Mucosa of rectum (tissue), 2 donors: Measurements from ENCODE around the gene EIF4G3.
"Not testable (repeated sequence)": the region's sequence is repeated elsewhere in the genome, so short reads cannot be mapped to it uniquely, and the experiment has no call there.

ENCODE experiments used
- H3K27ac ChIP-seq, 2 donors: one replicate each; pipeline ENCODE4 v1.7.0; 2013; ENCODE audit warnings: inconsistent platforms in 2 of 2, low read depth in 2 of 2, low read length in 2 of 2
- H3K27me3 ChIP-seq, 2 donors: one replicate each; pipeline ENCODE4 v1.7.0; 2013; ENCODE audit warnings: low read length in 2 of 2; ENCODE audit not compliant: control insufficient read depth in 2 of 2, insufficient read depth in 2 of 2
- H3K36me3 ChIP-seq, 2 donors: one replicate each; pipeline ENCODE4 v1.7.0; 2013; ENCODE audit warnings: low read length in 2 of 2; ENCODE audit not compliant: control insufficient read depth in 2 of 2, insufficient read depth in 2 of 2
- H3K4me1 ChIP-seq, 2 donors: one replicate each; pipeline ENCODE4 v1.7.0; 2013; ENCODE audit warnings: low read length in 2 of 2, mild to moderate bottlenecking in 1 of 2; ENCODE audit not compliant: control insufficient read depth in 2 of 2, insufficient read depth in 2 of 2
- H3K4me3 ChIP-seq, 2 donors: one replicate each; pipeline ENCODE4 v1.7.0; 2013; ENCODE audit warnings: low read length in 2 of 2
- H3K9ac ChIP-seq, 2 donors: one replicate each; pipeline ENCODE4 v1.7.0; 2013; ENCODE audit warnings: low read length in 2 of 2, low read depth in 1 of 2, mild to moderate bottlenecking in 1 of 2
- H3K9me3 ChIP-seq, 2 donors: one replicate each; pipeline ENCODE4 v1.7.0; 2013; ENCODE audit warnings: low read length in 2 of 2; ENCODE audit not compliant: control insufficient read depth in 2 of 2
- donor health status: healthy.
- donor health status: Normal muscosa, but diverticular disease.

EIF4G3 gene

DNA sequence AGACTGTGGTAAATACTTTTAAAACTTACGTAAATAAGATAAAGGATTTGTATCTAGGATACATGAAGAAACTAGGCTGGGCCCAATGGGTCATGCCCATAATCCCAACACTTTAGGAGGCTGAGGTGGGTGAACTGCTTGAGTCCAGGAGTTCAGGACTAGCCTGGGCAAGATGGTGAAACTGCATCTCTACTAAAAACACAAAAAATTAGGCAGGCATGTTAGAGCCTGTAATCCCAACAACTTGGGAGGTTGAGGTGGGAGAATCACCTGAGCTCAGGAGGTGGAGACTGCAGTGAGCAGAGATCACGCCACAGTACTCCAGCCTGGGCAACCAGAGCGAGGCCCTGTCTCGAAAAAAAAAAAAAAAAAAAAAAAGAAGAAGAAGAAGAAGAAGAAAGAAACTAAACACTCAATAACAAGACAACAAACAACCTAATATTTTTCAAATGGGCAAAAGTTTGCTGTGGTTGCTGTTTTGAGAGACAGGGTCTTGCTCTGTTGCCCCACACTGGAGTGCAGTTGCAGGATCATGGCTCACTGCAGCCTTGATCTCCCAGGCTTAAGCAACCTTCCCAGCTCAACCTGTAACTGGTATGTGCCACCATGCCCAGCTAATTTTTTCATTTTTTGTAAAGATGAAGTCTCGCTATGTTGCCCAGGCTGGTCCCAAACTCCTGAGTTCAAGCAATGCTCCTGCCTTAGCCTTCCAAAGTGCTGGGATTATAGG lies 78.3 kb downstream of the EIF4G3 start:
- Histone ChIP-seq H3K27me3 (no peaks in the 10 kb centered on the region), H3K4me3 (no peak overlapping the region), H3K9me3 (no peaks in the 10 kb centered on the region), H3K27ac (no peak overlapping the region), H3K36me3 (no peaks in the 10 kb centered on the region), H3K9ac (no peak overlapping the region), H3K4me1 (no peaks in the 10 kb centered on the region)

DNA sequence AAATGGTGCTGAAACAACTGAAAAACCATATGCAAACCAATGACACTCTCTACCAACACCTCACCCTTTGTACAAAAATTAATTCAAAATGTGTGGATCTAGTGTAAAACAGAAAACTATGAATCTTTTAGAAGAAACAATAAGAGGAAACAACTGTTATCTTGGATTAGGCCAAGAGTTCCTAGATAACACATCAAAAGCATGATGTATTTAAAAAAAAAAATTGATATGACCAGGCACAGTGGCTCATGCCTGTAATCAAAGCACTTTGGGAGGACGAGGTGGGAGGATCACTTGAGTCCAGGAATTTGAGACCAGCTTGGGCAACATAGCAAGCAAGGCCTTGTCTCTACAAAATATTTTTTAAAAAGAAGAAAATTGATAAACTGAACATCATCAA lies 79.0 kb downstream of the EIF4G3 start:
- no peaks in the 10 kb centered on the region for H3K27me3 ChIP-seq
- H3K27ac ChIP-seq, result no peak overlapping the region
- H3K4me3 ChIP-seq, result no peak overlapping the region
- H3K36me3 ChIP-seq, result no peaks in the 10 kb centered on the region
- H3K4me1 ChIP-seq, result no peaks in the 10 kb centered on the region
- H3K9ac ChIP-seq, result no peak overlapping the region
- no peaks in the 10 kb centered on the region for H3K9me3 ChIP-seq

GRCh38 chr1:21095976-21096375 lies 80.7 kb downstream of the EIF4G3 start:
- H3K4me3 ChIP-seq, result no peak overlapping the region

DNA sequence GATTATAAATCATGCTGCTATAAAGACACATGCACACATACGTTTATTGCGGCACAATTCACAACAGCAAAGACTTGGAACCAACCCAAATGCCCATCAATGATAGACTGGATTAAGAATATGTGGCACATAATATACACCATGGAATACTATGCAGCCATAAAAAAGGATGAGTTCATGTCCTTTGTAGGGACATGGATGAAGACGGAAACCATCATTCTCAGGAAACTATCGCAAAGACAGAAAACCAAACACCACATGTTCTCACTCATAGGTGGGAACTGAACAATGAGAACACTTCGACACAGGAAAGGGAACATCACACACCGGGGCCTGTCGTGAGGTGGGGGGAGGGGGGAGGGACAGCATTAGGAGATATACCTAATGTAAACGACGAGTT lies 82.4 kb downstream of the EIF4G3 start:
- H3K27ac ChIP-seq, H3K4me1 ChIP-seq, H3K27me3 ChIP-seq, H3K4me3 ChIP-seq, H3K9me3 ChIP-seq, H3K36me3 ChIP-seq, H3K9ac ChIP-seq: not testable (repeated sequence)

More at GRCh38 chr1:21095976-21096375, 80.7 kb downstream of the EIF4G3 start:
- no peaks in the 10 kb centered on the region for H3K9me3 ChIP-seq
- no peak overlapping the region for H3K9ac ChIP-seq
- H3K4me1 ChIP-seq, result no peaks in the 10 kb centered on the region
- H3K27me3 ChIP-seq, result no peaks in the 10 kb centered on the region
- H3K36me3 ChIP-seq, result no peaks in the 10 kb centered on the region
- no peak overlapping the region for H3K27ac ChIP-seq

GRCh38 chr1:21093271-21093958 lies 83.3 kb downstream of the EIF4G3 start:
- not testable (repeated sequence) for H3K9me3 ChIP-seq

DNA sequence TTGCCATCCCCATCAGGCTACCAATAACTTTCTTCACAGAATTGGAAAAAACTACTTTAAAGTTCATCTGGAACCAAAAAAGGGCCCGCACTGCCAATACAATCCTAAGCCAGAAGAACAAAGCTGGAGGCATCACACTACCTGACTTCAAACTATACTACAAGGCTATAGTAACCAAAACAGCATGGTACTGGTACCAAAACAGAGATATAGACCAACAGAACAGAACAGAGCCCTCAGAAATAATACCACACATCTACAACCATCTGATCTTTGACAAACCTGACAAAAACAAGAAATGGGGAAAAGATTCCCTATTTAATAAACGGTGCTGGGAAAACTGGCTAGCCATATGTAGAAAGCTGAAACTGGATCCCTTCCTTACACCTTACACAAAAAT lies 84.2 kb downstream of the EIF4G3 start:
- not testable (repeated sequence) for H3K4me3 ChIP-seq, H3K27me3 ChIP-seq, H3K27ac ChIP-seq, H3K9ac ChIP-seq, H3K4me1 ChIP-seq, H3K36me3 ChIP-seq, H3K9me3 ChIP-seq

More at GRCh38 chr1:21093271-21093958, 83.3 kb downstream of the EIF4G3 start:
- not testable (repeated sequence) for H3K27me3 ChIP-seq, H3K4me3 ChIP-seq, H3K27ac ChIP-seq, H3K36me3 ChIP-seq, H3K4me1 ChIP-seq, H3K9ac ChIP-seq

DNA sequence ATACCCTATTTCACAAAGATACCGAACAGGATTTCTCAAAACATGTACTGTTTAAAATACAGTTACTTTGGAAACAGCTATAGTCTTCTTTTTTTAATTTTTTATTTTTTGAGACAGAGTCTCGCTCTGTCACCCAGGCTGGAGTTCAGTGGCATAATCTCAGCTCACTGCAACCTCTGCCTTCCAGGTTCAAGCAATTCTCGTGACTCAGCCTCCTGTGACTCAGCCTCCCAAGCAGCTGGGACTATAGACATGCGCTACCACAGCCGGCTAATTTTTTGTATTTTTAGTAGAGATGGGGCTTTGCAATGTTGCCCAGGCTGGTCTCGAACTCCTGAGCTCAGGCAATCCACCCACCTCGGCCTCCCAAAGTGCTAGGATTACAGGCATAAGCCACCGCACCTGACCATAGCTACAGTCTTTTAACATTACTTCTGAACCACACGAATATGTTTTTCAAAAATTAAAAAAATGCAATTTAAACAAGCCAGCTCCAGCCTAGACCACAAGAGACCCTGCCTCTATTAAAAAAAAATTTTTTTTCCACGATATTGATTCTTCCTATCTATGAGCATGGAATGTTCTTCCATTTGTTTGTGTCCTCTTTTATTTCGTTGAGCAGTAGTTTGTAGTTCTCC lies 85.5 kb downstream of the EIF4G3 start:
- H3K4me3 ChIP-seq, H3K27ac ChIP-seq, H3K4me1 ChIP-seq, H3K27me3 ChIP-seq, H3K9me3 ChIP-seq, H3K9ac ChIP-seq: not testable (repeated sequence)
- H3K36me3 ChIP-seq, result peaks cover 3 to 10% of the 10 kb centered on the region in 2 donors

DNA sequence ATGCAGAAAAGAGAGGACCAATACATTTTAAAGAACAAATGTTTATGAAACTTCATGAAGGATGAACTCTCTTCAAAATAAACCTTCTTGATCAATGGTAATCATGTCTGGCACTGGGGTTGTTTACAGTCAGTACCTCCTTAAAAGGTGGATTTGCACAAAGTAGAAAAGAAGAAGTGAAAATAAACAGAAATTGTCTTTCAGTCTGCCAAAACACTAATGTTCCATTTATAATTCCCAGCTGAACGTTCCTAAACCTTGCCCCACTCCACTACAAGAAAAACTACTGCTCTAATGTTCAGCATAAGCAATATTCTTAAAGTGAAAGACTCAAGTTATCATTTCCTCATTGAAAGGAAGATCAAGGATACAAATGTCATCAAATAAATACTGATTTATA lies 86.2 kb downstream of the EIF4G3 start:
- H3K4me1 ChIP-seq, result no peaks in the 10 kb centered on the region
- H3K27ac ChIP-seq, result no peak overlapping the region
- peaks cover 5 to 12% of the 10 kb centered on the region in 2 donors for H3K36me3 ChIP-seq
- H3K27me3 ChIP-seq, result no peaks in the 10 kb centered on the region
- H3K9me3 ChIP-seq, result no peaks in the 10 kb centered on the region
- no peak overlapping the region for H3K9ac ChIP-seq
- no peak overlapping the region for H3K4me3 ChIP-seq

GRCh38 chr1:21089731-21090130 lies 87.0 kb downstream of the EIF4G3 start:
- no peak overlapping the region for H3K9ac ChIP-seq
- H3K27ac ChIP-seq, result no peak overlapping the region

DNA sequence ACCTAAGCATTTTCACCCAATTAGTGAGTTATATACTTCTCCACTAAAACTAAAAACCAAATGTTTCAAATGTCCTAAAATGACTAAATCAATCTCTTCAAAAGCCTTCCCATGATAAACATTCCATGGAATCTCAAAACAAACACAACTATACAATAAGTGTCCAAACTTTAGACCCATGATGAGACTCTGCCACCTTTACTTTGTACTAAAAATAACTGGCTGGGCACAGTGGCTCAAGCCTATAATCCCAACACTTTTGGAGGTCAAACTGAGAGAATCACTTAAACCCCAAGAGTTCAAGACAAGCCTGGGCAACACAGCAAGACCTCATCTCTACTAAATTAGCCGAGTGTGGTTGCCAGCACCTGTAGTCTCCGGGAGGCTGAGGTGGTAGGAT lies 87.4 kb downstream of the EIF4G3 start:
- Histone ChIP-seq H3K9me3 (no peaks in the 10 kb centered on the region), H3K9ac (no peak overlapping the region), H3K36me3 (peaks cover 5 to 12% of the 10 kb centered on the region in 2 donors), H3K4me3 (no peak overlapping the region), H3K4me1 (no peaks in the 10 kb centered on the region), H3K27ac (no peak overlapping the region), H3K27me3 (no peaks in the 10 kb centered on the region)

More at GRCh38 chr1:21089731-21090130, 87.0 kb downstream of the EIF4G3 start:
- Histone ChIP-seq H3K4me3 (no peak overlapping the region), H3K4me1 (no peaks in the 10 kb centered on the region), H3K27me3 (no peaks in the 10 kb centered on the region), H3K9me3 (no peaks in the 10 kb centered on the region), H3K36me3 (peaks cover 5 to 12% of the 10 kb centered on the region in 2 donors)
